ENCODE measurements around the gene ABCB11. TPM values are rescaled to one million over a fixed set of nuclear protein-coding genes. Genes with fewer than 3 reads are reported as not detected.
"Not testable (repeated sequence)": the region's sequence is repeated elsewhere in the genome, so short reads cannot be mapped to it uniquely, and the experiment has no call there.

The ABCB11 gene
- polyA plus RNA-seq, 2 donors, result 0.01 to 0.04 TPM

DNA sequence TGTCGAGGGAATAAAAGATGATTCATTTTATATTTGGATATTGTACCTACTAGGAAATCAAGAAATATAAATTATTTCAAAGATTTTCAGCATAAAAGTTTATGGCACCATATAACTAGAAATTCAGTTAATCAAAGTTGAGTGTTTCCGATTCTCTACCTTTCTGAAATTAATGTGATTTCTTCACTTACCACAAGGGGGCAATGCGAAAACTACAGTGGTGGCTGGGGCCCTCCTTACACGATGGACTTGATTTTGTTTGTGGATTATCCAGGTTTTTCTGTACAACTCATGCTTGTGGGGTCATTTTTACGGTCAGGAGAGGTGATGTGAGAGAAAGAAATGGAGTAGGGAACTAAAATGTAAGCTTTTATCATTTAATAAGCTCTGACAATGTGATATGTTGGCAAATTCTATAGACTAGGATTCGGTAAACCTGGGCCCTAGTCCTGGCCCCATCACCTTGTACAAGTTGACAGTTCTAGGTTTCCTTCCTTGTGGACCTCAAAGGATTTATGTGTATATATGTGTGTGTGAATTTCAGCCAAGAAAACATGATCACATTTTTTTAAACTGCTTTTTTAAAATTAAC is 82.4 kb downstream of the ABCB11 start:
- 65 to 66% methylated on average over 6 of the region's 6 CpGs for WGBS, 2 donors
- Histone ChIP-seq H3K27ac (ENCODE audit: low read depth in 2 of 2, low read length in 1 of 2) (no peak overlapping the region), H3K4me3 (ENCODE audit: low read depth in 1 of 2, low read length in 2 of 2) (no peak overlapping the region), H3K9me3 (ENCODE audit: control insufficient read depth in 2 of 2, insufficient read depth in 1 of 2, low read depth in 1 of 2, low read length in 1 of 2) (no peaks in the 10 kb centered on the region), H3K36me3 (ENCODE audit: control insufficient read depth in 2 of 2, insufficient read depth in 2 of 2, low read length in 1 of 2) (no peaks in the 10 kb centered on the region), H3K4me1 (ENCODE audit: control insufficient read depth in 2 of 2, insufficient read depth in 2 of 2, low read length in 1 of 2) (no peaks in the 10 kb centered on the region), H3K27me3 (ENCODE audit: control insufficient read depth in 1 of 2, insufficient read depth in 2 of 2, low read length in 2 of 2) (no peaks in the 10 kb centered on the region)

DNA sequence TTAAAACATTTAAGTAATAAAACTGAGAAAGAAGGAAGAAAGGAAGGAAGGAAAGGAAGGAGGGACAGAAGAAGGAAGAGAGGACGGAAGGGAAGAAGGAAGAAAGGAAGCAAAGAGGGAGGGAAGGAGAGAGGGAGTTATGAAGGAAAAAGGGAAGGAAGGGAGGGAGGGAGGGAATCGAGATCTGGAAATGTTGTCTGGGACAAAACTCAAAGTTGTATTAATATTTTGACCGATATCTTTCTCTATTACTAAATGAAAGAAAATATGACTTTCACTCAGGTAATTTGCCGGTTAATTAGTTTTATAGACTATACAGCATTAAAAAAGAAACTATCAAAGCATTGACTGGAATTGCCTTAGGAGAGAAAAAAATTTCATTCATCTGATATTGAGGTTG is 85.6 kb downstream of the ABCB11 start:
- Histone ChIP-seq H3K4me1 (ENCODE audit: control insufficient read depth in 2 of 2, insufficient read depth in 2 of 2, low read length in 1 of 2) (no peaks in the 10 kb centered on the region), H3K4me3 (ENCODE audit: low read depth in 1 of 2, low read length in 2 of 2) (no peak overlapping the region), H3K36me3 (ENCODE audit: control insufficient read depth in 2 of 2, insufficient read depth in 2 of 2, low read length in 1 of 2) (no peaks in the 10 kb centered on the region), H3K27ac (ENCODE audit: low read depth in 2 of 2, low read length in 1 of 2) (no peak overlapping the region), H3K9me3 (ENCODE audit: control insufficient read depth in 2 of 2, insufficient read depth in 1 of 2, low read depth in 1 of 2, low read length in 1 of 2) (no peaks in the 10 kb centered on the region), H3K27me3 (ENCODE audit: control insufficient read depth in 1 of 2, insufficient read depth in 2 of 2, low read length in 2 of 2) (no peaks in the 10 kb centered on the region)
- 38 to 59% methylated on average over 4 of the region's 4 CpGs for WGBS, 2 donors

DNA sequence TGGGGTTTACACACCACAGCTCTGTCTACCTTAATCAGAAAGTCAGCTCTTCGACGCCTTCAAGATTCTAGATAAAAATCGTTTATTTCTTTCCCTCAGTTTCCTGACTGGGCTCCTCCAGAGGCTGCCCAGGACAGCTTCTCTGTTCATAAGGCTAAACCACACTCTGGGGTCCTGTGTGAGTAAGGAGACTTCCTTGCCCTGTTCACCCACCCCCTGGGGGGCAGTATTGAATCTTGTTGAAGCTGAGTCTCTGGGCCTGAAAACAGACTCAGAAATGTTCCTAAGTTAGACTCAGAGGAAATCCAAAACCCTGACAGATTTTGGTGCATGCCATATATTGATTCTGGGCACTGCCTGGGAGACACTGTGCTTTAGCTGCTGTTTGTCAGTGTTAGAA is 87.1 kb downstream of the ABCB11 start:
- H3K36me3 ChIP-seq (ENCODE audit: control insufficient read depth in 2 of 2, insufficient read depth in 2 of 2, low read length in 1 of 2), result no peaks in the 10 kb centered on the region
- no peaks in the 10 kb centered on the region for H3K9me3 ChIP-seq (ENCODE audit: control insufficient read depth in 2 of 2, insufficient read depth in 1 of 2, low read depth in 1 of 2, low read length in 1 of 2)
- no peak overlapping the region for H3K4me3 ChIP-seq (ENCODE audit: low read depth in 1 of 2, low read length in 2 of 2)
- WGBS, 2 donors, result 82 to 85% methylated on average over 3 of the region's 3 CpGs
- H3K27me3 ChIP-seq (ENCODE audit: control insufficient read depth in 1 of 2, insufficient read depth in 2 of 2, low read length in 2 of 2), result no peaks in the 10 kb centered on the region
- H3K27ac ChIP-seq (ENCODE audit: low read depth in 2 of 2, low read length in 1 of 2), result no peak overlapping the region
- H3K4me1 ChIP-seq (ENCODE audit: control insufficient read depth in 2 of 2, insufficient read depth in 2 of 2, low read length in 1 of 2), result no peaks in the 10 kb centered on the region

DNA sequence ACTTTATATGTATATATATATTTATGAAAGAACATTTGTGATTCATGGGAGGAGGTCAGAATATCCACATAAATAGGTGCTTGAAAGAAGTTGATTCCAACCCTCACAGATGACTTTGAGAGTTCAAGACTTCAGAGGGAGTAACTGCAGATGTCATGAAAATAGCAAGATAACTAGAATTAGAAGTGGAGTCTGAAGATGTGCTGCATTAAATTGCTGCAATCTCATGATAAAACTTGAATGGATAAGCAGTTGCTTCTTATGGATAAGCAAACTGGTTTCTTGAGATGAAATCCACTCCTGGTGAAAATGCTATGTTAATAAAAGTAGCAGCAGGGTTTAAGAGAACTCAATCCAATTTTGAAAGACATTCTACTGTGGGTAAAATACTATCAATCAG is 89.8 kb downstream of the ABCB11 start:
- Histone ChIP-seq H3K27ac (ENCODE audit: low read depth in 2 of 2, low read length in 1 of 2) (no peak overlapping the region), H3K4me3 (ENCODE audit: low read depth in 1 of 2, low read length in 2 of 2) (no peak overlapping the region), H3K36me3 (ENCODE audit: control insufficient read depth in 2 of 2, insufficient read depth in 2 of 2, low read length in 1 of 2) (no peaks in the 10 kb centered on the region), H3K9me3 (ENCODE audit: control insufficient read depth in 2 of 2, insufficient read depth in 1 of 2, low read depth in 1 of 2, low read length in 1 of 2) (no peaks in the 10 kb centered on the region), H3K4me1 (ENCODE audit: control insufficient read depth in 2 of 2, insufficient read depth in 2 of 2, low read length in 1 of 2) (no peaks in the 10 kb centered on the region), H3K27me3 (ENCODE audit: control insufficient read depth in 1 of 2, insufficient read depth in 2 of 2, low read length in 2 of 2) (no peaks in the 10 kb centered on the region)

DNA sequence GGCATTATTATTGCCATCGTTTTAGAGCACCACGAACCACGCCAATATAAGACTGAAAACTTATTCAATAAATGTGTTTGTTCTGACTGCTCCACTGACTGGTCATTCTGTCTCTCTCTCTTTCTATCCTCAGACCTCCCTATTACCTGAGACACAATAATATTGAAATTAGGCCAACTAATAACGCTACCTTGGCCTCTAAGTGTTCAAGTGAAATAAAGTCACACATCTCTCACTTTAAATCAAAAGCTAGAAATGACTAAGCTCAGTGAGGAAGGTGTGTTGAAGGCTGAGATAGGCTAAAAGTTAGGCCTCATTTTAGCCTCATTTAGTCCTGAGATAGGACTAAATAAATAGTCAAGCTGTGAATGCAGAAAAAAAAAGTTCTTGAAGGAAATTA is 91.2 kb downstream of the ABCB11 start:
- H3K36me3 ChIP-seq (ENCODE audit: control insufficient read depth in 2 of 2, insufficient read depth in 2 of 2, low read length in 1 of 2), result no peaks in the 10 kb centered on the region
- H3K27ac ChIP-seq (ENCODE audit: low read depth in 2 of 2, low read length in 1 of 2), result no peak overlapping the region
- no peaks in the 10 kb centered on the region for H3K27me3 ChIP-seq (ENCODE audit: control insufficient read depth in 1 of 2, insufficient read depth in 2 of 2, low read length in 2 of 2)
- 82 to 83% methylated on average over 4 of the region's 4 CpGs for WGBS, 2 donors
- no peaks in the 10 kb centered on the region for H3K9me3 ChIP-seq (ENCODE audit: control insufficient read depth in 2 of 2, insufficient read depth in 1 of 2, low read depth in 1 of 2, low read length in 1 of 2)
- no peak overlapping the region for H3K4me3 ChIP-seq (ENCODE audit: low read depth in 1 of 2, low read length in 2 of 2)
- peaks cover 0 to 2% of the 10 kb centered on the region in 2 donors for H3K4me1 ChIP-seq (ENCODE audit: control insufficient read depth in 2 of 2, insufficient read depth in 2 of 2, low read length in 1 of 2)

DNA sequence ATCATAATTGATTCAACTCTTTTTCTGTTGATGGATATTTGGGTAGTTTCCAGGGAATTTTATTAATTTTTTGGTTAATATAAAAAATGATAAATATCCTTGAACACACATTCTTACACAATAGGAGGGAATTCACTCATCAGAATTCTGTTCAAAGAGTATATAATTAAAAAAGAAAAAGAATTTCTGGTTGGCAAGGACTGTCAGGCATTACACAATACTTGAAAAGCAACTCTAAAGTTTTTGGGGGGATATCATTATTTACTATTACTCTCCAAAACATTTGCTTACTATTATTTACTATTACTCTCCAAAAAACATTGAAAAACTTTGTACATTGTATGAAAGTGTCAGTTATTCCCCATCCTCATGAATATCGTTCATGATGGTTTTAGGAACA is 92.1 kb downstream of the ABCB11 start:
- Histone ChIP-seq H3K9me3 (ENCODE audit: control insufficient read depth in 2 of 2, insufficient read depth in 1 of 2, low read depth in 1 of 2, low read length in 1 of 2) (no peaks in the 10 kb centered on the region), H3K4me1 (ENCODE audit: control insufficient read depth in 2 of 2, insufficient read depth in 2 of 2, low read length in 1 of 2) (peaks cover 0 to 2% of the 10 kb centered on the region in 2 donors), H3K27me3 (ENCODE audit: control insufficient read depth in 1 of 2, insufficient read depth in 2 of 2, low read length in 2 of 2) (no peaks in the 10 kb centered on the region), H3K36me3 (ENCODE audit: control insufficient read depth in 2 of 2, insufficient read depth in 2 of 2, low read length in 1 of 2) (no peaks in the 10 kb centered on the region), H3K27ac (ENCODE audit: low read depth in 2 of 2, low read length in 1 of 2) (no peak overlapping the region), H3K4me3 (ENCODE audit: low read depth in 1 of 2, low read length in 2 of 2) (no peak overlapping the region)
- 94% methylated on average over 1 of the region's 1 CpG for WGBS, 2 donors

DNA sequence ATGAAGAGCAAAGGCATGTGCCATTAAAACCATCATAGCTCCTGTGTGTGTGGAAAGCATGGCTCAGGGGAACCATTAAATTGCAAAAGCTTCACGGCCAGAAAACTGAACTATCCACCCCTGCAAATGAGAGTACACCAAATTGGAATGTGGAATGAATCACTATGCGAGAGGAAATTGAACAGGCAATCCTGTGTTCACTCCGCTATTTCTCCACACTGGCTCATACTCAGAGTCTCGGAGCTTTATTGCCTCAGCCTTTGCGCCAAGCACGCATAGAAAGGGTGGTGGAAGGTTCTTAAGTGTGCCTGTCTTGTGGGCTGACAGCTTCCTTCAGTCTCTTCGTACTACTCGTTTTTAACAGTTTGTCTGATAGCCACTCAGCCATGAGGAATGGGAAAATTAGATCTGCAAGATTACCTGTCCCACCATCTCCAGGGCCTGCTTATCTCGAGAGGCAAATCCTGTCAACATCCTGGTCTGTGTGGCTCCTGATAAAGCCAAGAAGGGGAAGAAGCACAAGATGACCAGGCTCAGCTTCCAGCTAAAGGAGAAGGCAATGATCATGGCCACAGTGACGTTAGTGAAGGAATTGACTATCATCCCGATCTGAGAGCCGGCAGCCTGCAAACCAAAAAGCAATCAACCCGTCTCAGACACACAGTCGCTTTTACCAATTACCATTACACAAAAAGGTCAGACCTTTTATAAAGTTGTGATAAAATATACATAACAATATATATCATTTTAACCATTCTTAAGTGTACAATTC is 95.1 kb downstream of the ABCB11 start:
- WGBS, 2 donors, result 80 to 83% methylated on average over 14 of the region's 14 CpGs
- Histone ChIP-seq H3K36me3 (ENCODE audit: control insufficient read depth in 2 of 2, insufficient read depth in 2 of 2, low read length in 1 of 2) (no peaks in the 10 kb centered on the region), H3K4me1 (ENCODE audit: control insufficient read depth in 2 of 2, insufficient read depth in 2 of 2, low read length in 1 of 2) (peaks cover 0 to 2% of the 10 kb centered on the region in 2 donors), H3K27ac (ENCODE audit: low read depth in 2 of 2, low read length in 1 of 2) (no peak overlapping the region), H3K9me3 (ENCODE audit: control insufficient read depth in 2 of 2, insufficient read depth in 1 of 2, low read depth in 1 of 2, low read length in 1 of 2) (peaks cover 2% of the 10 kb centered on the region in 2 donors), H3K4me3 (ENCODE audit: low read depth in 1 of 2, low read length in 2 of 2) (no peak overlapping the region), H3K27me3 (ENCODE audit: control insufficient read depth in 1 of 2, insufficient read depth in 2 of 2, low read length in 2 of 2) (no peaks in the 10 kb centered on the region)

DNA sequence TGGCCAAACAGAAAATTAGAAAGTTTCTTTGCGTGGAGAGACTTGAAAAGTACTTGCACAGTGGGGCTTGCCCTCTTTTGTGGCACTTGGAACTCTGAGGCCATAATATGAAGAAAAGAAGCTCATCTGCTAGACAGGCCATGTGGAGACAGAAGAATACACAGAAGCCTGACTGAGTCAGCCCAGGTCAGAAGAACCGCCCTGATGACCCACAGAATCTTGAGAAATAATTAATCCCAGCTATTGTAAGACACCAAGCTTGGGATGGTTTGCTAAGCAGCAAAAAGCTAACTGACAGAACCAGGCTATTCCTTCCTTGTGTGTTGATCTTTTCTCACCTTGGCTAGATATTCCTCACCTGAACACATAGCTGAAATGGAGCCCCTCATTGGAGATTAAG is 96.3 kb downstream of the ABCB11 start:
- 76 to 85% methylated on average over 2 of the region's 2 CpGs for WGBS, 2 donors
- peaks cover 0 to 2% of the 10 kb centered on the region in 2 donors for H3K4me1 ChIP-seq (ENCODE audit: control insufficient read depth in 2 of 2, insufficient read depth in 2 of 2, low read length in 1 of 2)
- H3K36me3 ChIP-seq (ENCODE audit: control insufficient read depth in 2 of 2, insufficient read depth in 2 of 2, low read length in 1 of 2), result no peaks in the 10 kb centered on the region
- H3K27me3 ChIP-seq (ENCODE audit: control insufficient read depth in 1 of 2, insufficient read depth in 2 of 2, low read length in 2 of 2), result no peaks in the 10 kb centered on the region
- H3K9me3 ChIP-seq (ENCODE audit: control insufficient read depth in 2 of 2, insufficient read depth in 1 of 2, low read depth in 1 of 2, low read length in 1 of 2), result peaks cover 2% of the 10 kb centered on the region in 2 donors
- no peak overlapping the region for H3K27ac ChIP-seq (ENCODE audit: low read depth in 2 of 2, low read length in 1 of 2)
- H3K4me3 ChIP-seq (ENCODE audit: low read depth in 1 of 2, low read length in 2 of 2), result no peak overlapping the region

DNA sequence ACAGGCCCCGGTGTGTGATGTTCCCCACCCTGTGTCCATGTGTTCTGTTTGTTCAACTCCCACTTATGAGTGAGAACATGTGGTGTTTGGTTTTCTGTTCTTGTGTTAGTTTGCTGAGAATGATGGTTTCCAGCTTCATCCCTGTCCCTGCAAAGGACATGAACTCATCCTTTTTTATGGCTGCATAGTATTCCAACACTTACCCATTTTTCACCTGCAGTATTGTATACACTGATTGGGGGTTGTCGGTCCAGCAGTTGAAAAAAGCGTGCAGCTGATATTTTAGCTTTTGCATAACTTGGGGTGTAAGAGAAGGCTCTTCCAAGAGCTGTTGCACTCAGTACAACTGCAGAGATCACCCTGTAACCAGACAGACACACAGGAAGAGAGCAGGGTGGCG is 99.0 kb downstream of the ABCB11 start:
- not testable (repeated sequence) for H3K4me3 ChIP-seq (ENCODE audit: low read depth in 1 of 2, low read length in 2 of 2); H3K27me3 ChIP-seq (ENCODE audit: control insufficient read depth in 1 of 2, insufficient read depth in 2 of 2, low read length in 2 of 2); H3K9me3 ChIP-seq (ENCODE audit: control insufficient read depth in 2 of 2, insufficient read depth in 1 of 2, low read depth in 1 of 2, low read length in 1 of 2); H3K27ac ChIP-seq (ENCODE audit: low read depth in 2 of 2, low read length in 1 of 2); H3K4me1 ChIP-seq (ENCODE audit: control insufficient read depth in 2 of 2, insufficient read depth in 2 of 2, low read length in 1 of 2); H3K36me3 ChIP-seq (ENCODE audit: control insufficient read depth in 2 of 2, insufficient read depth in 2 of 2, low read length in 1 of 2)
- 94 to 95% methylated on average over 4 of the region's 4 CpGs for WGBS, 2 donors

DNA sequence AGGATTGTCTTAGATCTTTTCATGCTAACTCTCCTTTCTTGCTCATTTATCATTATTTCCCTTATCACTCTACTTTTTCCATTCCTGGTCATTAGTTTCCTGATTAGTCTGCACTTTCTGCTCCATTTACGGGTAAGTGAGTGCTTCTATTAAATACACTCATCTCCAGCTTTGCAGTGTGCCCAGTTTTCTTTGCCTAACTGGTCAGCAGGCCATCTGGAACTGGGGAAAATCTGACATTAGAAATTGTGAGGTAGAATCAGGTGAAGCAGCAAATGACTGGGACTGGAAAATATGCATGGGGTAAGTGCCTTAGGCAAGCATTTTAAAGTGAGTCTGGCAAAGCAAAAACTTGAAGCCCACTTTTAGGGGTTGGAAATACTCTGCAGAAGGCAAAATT is 100.9 kb downstream of the ABCB11 start:
- 65 to 66% methylated on average over 1 of the region's 1 CpG for WGBS, 2 donors
- H3K9me3 ChIP-seq (ENCODE audit: control insufficient read depth in 2 of 2, insufficient read depth in 1 of 2, low read depth in 1 of 2, low read length in 1 of 2), result peaks cover 2 to 4% of the 10 kb centered on the region in 2 donors

More for the DNA sequence above, 100.9 kb downstream of the ABCB11 start:
- Histone ChIP-seq H3K4me3 (ENCODE audit: low read depth in 1 of 2, low read length in 2 of 2) (no peak overlapping the region), H3K27me3 (ENCODE audit: control insufficient read depth in 1 of 2, insufficient read depth in 2 of 2, low read length in 2 of 2) (no peaks in the 10 kb centered on the region), H3K27ac (ENCODE audit: low read depth in 2 of 2, low read length in 1 of 2) (no peak overlapping the region), H3K36me3 (ENCODE audit: control insufficient read depth in 2 of 2, insufficient read depth in 2 of 2, low read length in 1 of 2) (no peaks in the 10 kb centered on the region), H3K4me1 (ENCODE audit: control insufficient read depth in 2 of 2, insufficient read depth in 2 of 2, low read length in 1 of 2) (peaks cover 0 to 2% of the 10 kb centered on the region in 2 donors)

Measured in esophagus (tissue), 2 donors.